Stimulated activated CD4-positive, alpha-beta T cell treated with anti-CD3 and anti-CD28 coated beads, Interleukin-2, amount 100 ng/mL, for 48 hours (primary cell): ENCODE measurements around the gene TULP1.
"Not testable (repeated sequence)": the region's sequence is repeated elsewhere in the genome, so short reads cannot be mapped to it uniquely, and the experiment has no call there.

ENCODE experiments used
- DNase-seq, 2 donors: peaks; one replicate each; pipeline ENCODE4 v3.0.0-alpha.2; 2020

TULP1 gene

DNA sequence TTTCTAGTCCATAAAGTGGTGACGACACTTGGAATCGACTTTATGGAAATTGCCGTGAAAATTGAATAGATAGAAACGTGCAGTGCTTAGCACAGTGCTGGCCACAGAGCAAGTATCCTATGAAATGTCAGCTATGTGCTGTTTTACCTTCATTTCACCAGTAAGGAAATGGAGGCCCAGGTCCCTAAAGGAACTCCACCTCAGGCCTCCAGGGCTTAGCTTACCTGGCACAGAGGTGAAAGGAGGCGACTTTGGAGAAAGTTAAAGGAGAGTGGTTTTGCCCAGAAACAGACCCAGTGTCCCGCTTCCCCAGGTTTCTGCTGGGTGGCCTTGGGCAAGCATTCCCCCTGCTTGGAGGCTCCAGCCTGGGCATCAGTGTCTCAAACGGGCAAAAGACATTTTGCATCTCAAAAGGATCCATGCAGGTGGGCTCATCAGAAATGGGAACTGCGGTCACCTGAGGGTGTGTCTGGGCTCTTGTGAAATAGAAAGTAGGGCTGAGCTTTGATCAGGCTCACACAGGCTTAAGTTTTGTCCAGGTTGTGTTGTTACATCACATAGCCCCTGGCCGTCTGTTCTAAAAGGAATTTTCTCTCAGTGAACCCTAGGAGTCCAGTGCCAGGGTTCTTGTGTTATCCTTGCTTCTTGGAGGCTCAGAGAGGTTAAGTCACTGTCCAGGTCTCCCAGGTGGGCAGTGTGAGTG lies 6.8 kb upstream of the TULP1 start:
- DNase-seq = no peak

- DNase-seq = no peak
Measured at GRCh38 chr6:35518566-35519312, 6.0 kb upstream of the TULP1 start.

DNA sequence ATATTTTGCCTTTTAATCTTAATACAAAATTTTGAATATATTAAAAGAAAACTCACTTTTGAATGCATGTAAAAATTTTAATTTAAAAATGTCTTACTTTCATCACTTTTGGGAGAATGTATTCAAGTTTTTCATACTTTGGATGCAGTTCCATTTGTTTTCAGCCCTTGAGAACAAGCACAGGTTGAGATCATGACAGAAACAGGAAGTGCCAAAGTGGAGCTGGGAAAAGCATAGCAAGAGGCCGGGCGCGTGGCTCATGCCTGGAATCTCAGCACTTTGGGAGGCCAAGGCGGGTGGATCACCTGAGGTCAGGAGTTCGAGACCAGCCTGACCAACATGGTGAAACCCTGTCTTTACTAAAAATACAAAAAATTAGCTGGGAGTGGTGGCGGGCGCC lies 5.3 kb upstream of the TULP1 start:
- not testable (repeated sequence) for DNase-seq

GRCh38 chr6:35516712-35517111 lies 4.0 kb upstream of the TULP1 start:
- no peak for DNase-seq

DNA sequence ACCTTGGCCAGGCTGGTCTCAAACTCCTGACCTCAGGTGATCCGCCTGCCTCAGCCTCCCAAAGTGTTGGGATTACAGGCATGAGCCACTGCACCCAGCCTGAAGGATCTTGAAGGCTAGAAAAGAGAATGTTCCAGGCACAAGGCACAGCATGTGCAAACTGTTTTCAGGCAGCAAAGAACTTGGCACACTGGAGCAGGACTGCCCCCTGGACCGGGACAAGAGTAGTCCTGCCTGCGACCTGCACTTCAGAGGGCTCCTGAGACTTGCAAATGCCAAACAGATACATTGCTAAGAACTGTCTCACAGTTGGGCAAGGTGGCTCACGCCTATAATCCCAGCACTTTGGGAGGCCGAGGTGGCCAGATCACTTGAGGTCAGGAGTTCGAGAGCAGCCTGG lies 3.2 kb upstream of the TULP1 start:
- DNase-seq = not testable (repeated sequence)

DNA sequence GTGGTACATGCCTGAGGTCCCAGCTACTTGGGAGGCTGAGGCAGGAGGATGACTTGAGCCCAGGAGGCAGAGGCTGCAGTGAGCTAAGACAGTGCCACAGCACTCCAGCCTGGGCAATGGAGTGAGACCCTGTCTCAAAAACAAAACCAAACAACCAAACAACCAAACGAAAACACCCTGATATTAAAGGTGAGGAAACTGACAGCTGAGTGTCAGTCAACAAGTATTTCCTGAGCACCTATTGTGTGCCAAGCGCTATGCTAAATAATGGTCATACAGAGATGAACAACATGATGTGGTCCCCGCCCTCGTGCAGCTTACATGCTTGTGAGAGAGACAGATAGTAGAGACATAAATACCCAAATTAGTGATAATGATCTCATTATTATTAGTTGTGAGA lies 1.9 kb upstream of the TULP1 start:
- no peak for DNase-seq

DNA sequence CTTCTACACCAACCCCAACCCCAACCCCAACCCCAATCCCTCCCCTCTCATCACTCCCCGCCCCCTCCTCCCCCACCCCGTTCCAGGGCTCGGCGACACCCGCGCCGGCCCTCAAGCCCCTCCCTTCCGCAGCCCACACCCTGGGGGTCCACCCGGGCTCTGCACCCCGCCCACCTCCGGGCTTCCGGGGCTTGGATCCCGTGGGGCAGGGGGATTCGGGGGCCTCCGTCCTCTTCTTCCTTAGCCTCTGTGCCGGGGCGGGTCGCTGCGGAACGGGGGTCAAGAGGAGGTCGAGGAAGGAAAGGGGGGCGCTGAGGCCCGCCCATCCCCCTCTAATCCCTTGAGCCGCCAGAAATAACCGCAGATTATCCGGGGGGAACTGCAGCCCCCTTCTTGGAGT lies 690 bp downstream of the TULP1 start:
- DNase-seq = no peak

DNA sequence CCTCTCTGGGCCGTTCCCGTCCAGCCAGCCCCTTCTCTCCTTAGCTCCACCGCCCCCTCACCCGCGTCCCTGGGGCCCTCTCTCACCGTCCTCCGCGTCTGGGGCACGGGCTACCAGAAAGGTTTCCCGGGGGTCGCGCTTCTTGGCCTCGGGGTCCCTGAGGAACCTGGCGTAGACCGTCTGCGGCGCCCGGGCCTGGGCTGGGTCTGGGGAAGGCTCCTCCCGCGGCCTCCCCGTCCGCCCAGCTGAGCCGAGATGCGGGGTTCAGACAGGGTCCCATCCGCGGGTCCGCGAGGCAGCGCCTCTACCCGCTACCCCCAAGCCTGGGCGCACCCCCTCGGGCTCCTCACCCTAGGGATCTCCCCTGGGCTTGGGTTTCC lies 1.1 kb downstream of the TULP1 start:
- DNase-seq = no peak

DNA sequence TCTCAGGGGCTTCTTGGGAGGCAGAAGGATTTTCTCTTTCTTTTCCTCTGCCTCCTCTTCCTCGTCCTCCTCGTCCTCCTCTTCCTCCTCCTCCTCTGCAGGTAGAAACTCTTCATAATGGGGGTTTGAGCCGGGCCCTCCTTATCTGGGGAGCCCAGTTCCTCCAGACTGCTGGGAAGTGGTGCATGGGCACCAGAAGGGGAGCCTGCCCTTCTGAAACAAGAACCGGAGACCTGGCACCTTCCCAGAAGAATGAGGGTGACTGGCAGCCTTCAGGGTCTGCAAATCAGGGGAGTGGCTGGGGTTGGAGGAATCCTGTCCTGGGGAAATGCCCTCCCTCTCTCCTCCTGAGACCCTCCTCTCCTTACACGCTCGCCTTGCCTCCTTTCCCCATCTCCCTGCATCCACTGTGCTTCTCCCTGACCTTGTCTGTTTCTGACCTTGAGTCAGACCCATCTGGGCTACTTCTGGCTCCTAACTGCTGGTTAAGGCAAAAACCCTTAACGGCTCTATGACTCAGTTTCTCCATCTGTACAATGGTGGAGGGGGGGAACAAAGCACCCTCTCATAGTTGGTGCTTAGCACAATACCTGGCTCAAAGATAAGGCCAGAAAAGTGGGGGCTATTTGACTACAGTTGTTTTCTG lies 1.7 kb downstream of the TULP1 start:
- no peak for DNase-seq

DNA sequence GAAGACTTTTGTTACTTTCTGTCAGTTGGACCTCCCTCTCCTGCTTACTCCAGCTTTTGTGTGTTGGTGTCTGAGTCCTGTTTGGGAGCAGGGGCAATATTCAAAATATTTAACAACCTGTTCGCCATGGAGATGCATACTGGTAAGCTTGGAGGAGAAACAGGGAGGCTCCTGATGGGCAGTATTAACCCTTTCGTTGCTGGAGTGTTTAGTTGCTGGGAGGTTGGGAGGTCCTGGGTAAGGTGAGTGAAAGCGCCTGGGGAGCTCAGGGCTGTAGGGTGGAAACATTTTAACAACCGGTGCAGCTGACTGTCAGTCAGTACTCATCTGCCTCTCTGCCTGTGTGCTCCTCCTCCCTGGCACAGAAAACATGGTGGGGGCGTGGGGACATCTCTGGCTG lies 4.2 kb downstream of the TULP1 start:
- DNase-seq = no peak

GRCh38 chr6:35508027-35508426 lies 4.7 kb downstream of the TULP1 start:
- DNase-seq = no peak

DNA sequence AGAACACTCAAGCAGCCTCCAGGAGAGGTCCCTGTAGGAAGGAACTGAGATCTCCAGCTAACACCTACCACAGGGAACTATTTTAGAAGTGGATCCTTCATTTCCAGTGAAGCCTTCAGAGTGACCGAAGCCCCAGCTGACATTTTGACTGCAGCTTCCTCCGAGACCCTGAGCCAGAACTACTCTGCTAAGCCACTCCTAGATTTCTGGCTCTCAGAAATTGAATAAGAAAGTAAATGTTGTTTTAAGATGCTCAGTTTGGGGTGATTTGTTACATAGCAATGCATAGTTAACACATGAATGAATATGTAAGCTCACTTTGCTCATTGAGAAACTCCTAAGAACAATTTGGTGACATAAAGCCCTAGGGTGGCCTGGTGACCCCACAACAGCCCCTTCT lies 5.5 kb downstream of the TULP1 start:
- no peak for DNase-seq

GRCh38 chr6:35506536-35506935 lies 6.2 kb downstream of the TULP1 start:
- DNase-seq = no peak

DNA sequence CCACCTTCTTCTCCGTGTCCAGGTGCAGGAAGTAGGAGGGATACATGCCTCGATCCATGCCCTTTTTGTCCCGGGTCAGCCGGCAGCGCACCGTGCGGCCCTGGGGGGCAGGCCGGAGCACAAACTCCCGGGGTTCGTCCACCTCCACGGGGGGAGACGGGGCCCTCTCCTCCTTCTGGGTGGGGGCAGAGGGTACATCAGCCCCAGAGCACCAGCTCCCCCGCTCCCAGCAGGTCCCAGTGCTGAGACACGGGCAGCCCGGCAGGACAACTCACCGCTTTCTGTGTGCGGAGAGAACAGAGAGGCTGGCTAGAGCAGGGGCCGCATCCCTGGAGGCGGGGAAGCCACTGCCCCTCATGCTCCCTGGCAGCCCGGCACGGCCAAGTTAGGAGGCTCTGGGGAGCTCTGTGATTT lies 6.7 kb downstream of the TULP1 start:
- DNase-seq = no peak

GRCh38 chr6:35503534-35503933 lies 9.2 kb downstream of the TULP1 start:
- DNase-seq = no peak

DNA sequence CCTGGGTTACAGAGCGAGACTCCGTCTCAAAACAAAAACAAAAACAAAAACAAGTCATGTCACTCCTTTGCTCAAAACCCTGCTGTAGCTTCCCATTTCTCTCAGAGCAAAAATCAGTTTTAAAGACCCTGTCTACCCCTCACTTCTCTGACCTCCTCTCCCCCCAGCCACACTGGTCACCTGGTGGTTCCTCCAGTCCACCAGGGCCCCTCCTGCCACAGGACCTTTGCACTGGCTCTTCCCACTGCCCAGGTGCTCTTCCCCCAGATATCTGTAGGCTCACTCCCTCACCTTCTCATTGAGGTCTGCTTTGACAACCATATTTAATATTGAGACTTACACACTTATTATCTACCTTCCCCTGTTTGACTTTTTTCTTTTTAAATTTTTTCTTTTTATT lies 10.9 kb downstream of the TULP1 start:
- DNase-seq = no peak

- no peak for DNase-seq
Measured at GRCh38 chr6:35500782-35501181, 11.9 kb downstream of the TULP1 start.

DNA sequence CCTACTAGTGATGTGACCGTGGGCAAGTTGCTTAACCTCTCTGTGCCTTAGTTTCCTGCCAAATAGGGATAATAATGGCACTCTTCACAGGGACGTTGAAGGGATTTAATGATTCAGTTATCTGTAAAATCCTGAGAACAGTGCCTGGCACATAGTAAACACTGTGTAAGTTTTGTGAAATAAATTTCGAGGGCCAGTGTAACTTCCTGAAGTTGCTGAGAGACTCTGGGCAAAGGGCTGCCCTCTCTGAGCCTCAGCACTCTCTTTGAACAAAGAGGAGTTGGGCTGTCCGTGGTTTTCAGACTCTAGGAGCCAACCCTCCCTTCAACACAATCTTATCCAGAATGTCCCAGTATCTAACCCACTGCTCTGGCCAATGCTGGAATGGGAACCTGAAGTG lies 13.3 kb downstream of the TULP1 start:
- no peak for DNase-seq

GRCh38 chr6:35498422-35499067 lies 14.2 kb downstream of the TULP1 start:
- DNase-seq = no peak

GRCh38 chr6:35497571-35498421 lies 14.9 kb downstream of the TULP1 start:
- DNase-seq = peak in 1 of 2 donors; percentile 40

- peak in 1 of 2 donors; percentile 47 for DNase-seq
Measured at GRCh38 chr6:35496841-35497570, 15.7 kb downstream of the TULP1 start, which contains the start of gene TEAD3. Gene TEAD3 (minus strand): TSS chr6:35497079.
